ENCODE data around the gene ADAMTS7. TPM values are rescaled to one million over a fixed set of nuclear protein-coding genes. Genes with fewer than 3 reads are reported as not detected.
A peak's percentile ranks its signal among the peaks of the same experiment; 100 is the strongest.

Gene ADAMTS7
- total RNA-seq, 1 donor from 2014 or later = 7.3 TPM

DNA sequence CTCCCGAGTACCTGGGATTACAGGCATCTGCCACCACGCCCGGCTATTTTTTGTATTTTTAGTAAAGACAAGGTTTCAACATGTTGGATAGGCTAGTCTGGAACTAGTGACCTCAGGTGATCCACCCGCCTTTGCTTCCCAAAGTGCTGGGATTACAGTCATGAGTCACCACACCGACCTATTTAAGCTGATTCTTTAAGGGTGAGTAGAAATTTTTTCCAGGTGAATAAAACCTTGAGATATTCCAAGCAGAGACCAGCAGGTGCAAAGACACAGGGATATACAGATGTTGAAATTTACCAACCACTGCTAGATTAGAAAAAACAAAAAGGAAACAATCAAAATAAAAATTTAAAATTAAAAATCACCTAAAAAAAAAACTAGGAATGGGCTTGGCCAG is 95.8 kb downstream of the ADAMTS7 start:
- Histone ChIP-seq H3K9me3 (ENCODE audit: control insufficient read depth in 3 of 3, low read length in 3 of 3) (no peaks in the 10 kb centered on the region), H3K27me3 (ENCODE audit: control insufficient read depth in 3 of 3, insufficient read depth in 3 of 3, low read length in 3 of 3) (no peaks in the 10 kb centered on the region), H3K27ac (ENCODE audit: low read depth, low read length) (no peak overlapping the region), H3K9ac (ENCODE audit: low read depth in 1 of 3, low read length in 3 of 3) (no peak overlapping the region), H3K4me1 (ENCODE audit: control insufficient read depth in 3 of 3, insufficient read depth in 3 of 3, low read length in 3 of 3) (no peaks in the 10 kb centered on the region), H3K4me3 (ENCODE audit: low read length in 3 of 3) (no peak overlapping the region), H3K36me3 (ENCODE audit: control insufficient read depth in 3 of 3, insufficient read depth in 3 of 3, low read length in 3 of 3) (no peaks in the 10 kb centered on the region)

DNA sequence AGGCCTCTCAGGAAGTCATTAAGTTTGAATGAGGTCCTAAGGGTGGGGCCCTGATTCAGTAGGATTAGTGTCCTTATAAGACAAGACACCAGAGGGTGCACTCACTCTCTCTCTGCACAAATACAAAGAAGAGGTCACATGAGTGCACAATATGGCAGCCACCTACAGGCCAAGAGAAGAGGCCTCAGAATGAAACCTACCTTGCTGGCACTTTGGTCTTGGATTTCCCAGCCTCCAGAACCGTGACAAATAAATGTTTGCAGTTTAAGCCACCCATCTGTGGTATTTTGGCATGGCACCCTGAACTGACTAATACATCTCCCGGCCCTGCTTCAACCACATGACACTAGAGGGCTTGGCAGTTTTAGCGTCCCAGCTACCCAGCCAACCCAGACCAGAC is 96.4 kb downstream of the ADAMTS7 start:
- no peak overlapping the region for H3K4me3 ChIP-seq (ENCODE audit: low read length in 3 of 3)
- H3K9me3 ChIP-seq (ENCODE audit: control insufficient read depth in 3 of 3, low read length in 3 of 3) = no peaks in the 10 kb centered on the region
- no peak overlapping the region for H3K27ac ChIP-seq (ENCODE audit: low read depth, low read length)
- H3K9ac ChIP-seq (ENCODE audit: low read depth in 1 of 3, low read length in 3 of 3) = no peak overlapping the region
- no peaks in the 10 kb centered on the region for H3K36me3 ChIP-seq (ENCODE audit: control insufficient read depth in 3 of 3, insufficient read depth in 3 of 3, low read length in 3 of 3)
- H3K27me3 ChIP-seq (ENCODE audit: control insufficient read depth in 3 of 3, insufficient read depth in 3 of 3, low read length in 3 of 3) = no peaks in the 10 kb centered on the region
- H3K4me1 ChIP-seq (ENCODE audit: control insufficient read depth in 3 of 3, insufficient read depth in 3 of 3, low read length in 3 of 3) = no peaks in the 10 kb centered on the region

DNA sequence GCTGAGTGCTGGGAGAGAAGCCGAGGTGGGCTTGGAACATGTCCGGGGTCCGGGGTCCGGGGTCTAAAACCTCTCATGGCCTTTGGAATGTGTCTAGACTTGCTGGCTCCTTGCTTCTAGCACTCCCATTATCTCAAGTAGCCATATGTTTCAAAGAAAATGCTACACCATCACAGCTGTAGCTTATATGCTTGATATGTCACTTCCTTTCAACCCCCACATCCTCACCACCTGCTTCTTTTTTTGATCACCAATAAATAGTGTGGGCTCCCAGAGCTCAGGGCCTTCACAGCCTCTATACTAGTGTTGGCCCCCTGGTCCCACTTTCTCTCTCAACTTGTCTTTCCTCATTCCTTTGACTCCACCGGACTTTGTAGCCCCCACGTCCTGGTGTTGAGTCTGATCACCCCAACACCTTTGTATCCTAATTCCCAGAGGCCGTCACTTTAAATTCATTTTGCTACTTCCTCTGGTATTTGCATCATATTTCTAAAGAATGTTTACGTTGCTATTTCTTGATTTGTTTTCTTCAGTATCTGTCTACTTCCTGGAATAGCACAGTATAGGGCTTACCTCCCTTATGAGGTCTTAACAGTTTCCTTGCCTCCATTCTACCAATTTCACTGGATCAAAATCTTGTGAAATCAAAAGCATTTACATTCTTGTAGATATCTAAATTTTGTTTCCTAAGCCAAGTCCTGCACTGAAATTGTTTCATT is 98.3 kb downstream of the ADAMTS7 start:
- H3K4me3 ChIP-seq (ENCODE audit: low read length in 3 of 3) = no peak overlapping the region
- H3K9me3 ChIP-seq (ENCODE audit: control insufficient read depth in 3 of 3, low read length in 3 of 3) = no peaks in the 10 kb centered on the region
- H3K27me3 ChIP-seq (ENCODE audit: control insufficient read depth in 3 of 3, insufficient read depth in 3 of 3, low read length in 3 of 3) = no peaks in the 10 kb centered on the region
- peaks cover 0 to 2% (median 0%) of the 10 kb centered on the region in 3 donors for H3K4me1 ChIP-seq (ENCODE audit: control insufficient read depth in 3 of 3, insufficient read depth in 3 of 3, low read length in 3 of 3)
- H3K36me3 ChIP-seq (ENCODE audit: control insufficient read depth in 3 of 3, insufficient read depth in 3 of 3, low read length in 3 of 3) = no peaks in the 10 kb centered on the region
- H3K27ac ChIP-seq (ENCODE audit: low read depth, low read length) = no peak overlapping the region
- no peak overlapping the region for H3K9ac ChIP-seq (ENCODE audit: low read depth in 1 of 3, low read length in 3 of 3)

DNA sequence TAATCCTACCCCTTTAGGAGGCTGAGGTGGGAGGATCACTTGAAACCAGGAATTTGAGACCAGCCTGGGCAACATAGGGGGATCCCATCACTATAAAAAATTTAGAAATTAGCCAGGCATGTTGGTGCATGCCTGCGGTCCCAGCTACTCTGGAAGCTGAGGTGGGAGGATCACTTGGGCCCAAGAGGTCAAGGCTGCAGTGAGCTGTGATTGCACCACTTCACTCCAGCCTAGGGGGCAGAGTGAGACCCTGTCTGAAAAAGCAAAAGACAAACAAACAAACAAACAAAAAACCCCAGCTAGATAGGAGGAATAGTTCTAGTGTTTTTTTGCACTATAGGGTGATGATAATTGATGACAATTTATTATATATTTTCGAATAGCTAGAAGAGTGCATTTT is 99.6 kb downstream of the ADAMTS7 start:
- Histone ChIP-seq H3K9me3 (ENCODE audit: control insufficient read depth in 3 of 3, low read length in 3 of 3) (no peaks in the 10 kb centered on the region), H3K9ac (ENCODE audit: low read depth in 1 of 3, low read length in 3 of 3) (no peak overlapping the region), H3K4me1 (ENCODE audit: control insufficient read depth in 3 of 3, insufficient read depth in 3 of 3, low read length in 3 of 3) (peaks cover 0 to 2% (median 0%) of the 10 kb centered on the region in 3 donors), H3K27me3 (ENCODE audit: control insufficient read depth in 3 of 3, insufficient read depth in 3 of 3, low read length in 3 of 3) (peaks cover 0 to 4% (median 0%) of the 10 kb centered on the region in 3 donors), H3K27ac (ENCODE audit: low read depth, low read length) (no peak overlapping the region), H3K4me3 (ENCODE audit: low read length in 3 of 3) (no peak overlapping the region), H3K36me3 (ENCODE audit: control insufficient read depth in 3 of 3, insufficient read depth in 3 of 3, low read length in 3 of 3) (no peaks in the 10 kb centered on the region)

DNA sequence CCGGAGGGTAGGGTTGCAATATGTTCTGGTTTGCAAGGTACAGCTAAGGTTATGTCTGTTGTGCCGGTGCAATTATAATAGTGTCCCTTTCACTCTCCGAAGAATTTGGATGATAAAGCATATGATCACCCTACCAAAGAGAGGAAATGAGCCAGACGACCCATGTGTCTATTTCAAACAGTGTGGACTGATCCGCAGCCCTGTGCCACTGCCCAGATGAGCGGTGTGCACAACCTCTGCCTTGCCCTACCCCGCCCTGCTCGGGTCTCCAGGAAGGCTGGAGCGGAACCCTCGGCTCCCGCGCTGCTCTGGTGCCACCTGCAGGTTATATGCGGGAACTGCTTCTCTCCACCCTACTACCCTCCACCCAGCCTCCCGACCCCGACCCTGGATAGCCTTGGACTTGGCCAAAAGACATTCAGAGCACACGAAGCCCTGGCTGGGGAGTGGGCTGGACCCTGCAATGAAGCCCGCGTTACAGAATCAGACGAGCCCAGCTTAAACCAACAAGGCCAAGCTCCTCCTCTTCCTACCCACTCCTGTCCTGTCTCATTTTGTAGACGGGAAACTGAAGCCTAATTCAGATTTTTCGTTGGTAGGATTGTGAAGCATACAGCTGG is 101.9 kb downstream of the ADAMTS7 start:
- peaks cover 0 to 2% (median 0%) of the 10 kb centered on the region in 3 donors for H3K4me1 ChIP-seq (ENCODE audit: control insufficient read depth in 3 of 3, insufficient read depth in 3 of 3, low read length in 3 of 3)
- H3K27ac ChIP-seq (ENCODE audit: low read depth, low read length) = no peak overlapping the region
- H3K9ac ChIP-seq (ENCODE audit: low read depth in 1 of 3, low read length in 3 of 3) = no peak overlapping the region
- peak overlapping the region; percentile 24 to 59 (median 49) for H3K4me3 ChIP-seq (ENCODE audit: low read length in 3 of 3)
- H3K9me3 ChIP-seq (ENCODE audit: control insufficient read depth in 3 of 3, low read length in 3 of 3) = no peaks in the 10 kb centered on the region
- H3K27me3 ChIP-seq (ENCODE audit: control insufficient read depth in 3 of 3, insufficient read depth in 3 of 3, low read length in 3 of 3) = peaks cover 0 to 4% (median 3%) of the 10 kb centered on the region in 3 donors
- no peaks in the 10 kb centered on the region for H3K36me3 ChIP-seq (ENCODE audit: control insufficient read depth in 3 of 3, insufficient read depth in 3 of 3, low read length in 3 of 3)

Small RNA genes lying within 50 kb of the gene (small RNA-seq; reads per million reads assigned to genes)
- not detected for gene AC022748.3

Other genes with a start within 250 kb of the ADAMTS7 start
- 0.52 TPM for gene CHRNA5, start 245.9 kb downstream of the ADAMTS7 start, total RNA-seq
- gene CHRNA3, start 190.5 kb downstream of the ADAMTS7 start, total RNA-seq = not detected
- gene CHRNB4, start 170.3 kb downstream of the ADAMTS7 start, total RNA-seq = under 0.01 TPM
- 382 TPM for gene MORF4L1, start 61.4 kb upstream of the ADAMTS7 start, total RNA-seq
- 34.4 TPM for gene CTSH, start 133.6 kb upstream of the ADAMTS7 start, total RNA-seq